DOHH2 (cell line): ENCODE results near the gene C3orf52.

ENCODE experiments used
- EZH2phosphoT487 ChIP-seq: fragments of 200-600 bp; sonication (generic); IDR thresholded peaks from 2 replicates; pipeline ENCODE4 v1.6.1; 2017; ENCODE audit warnings: borderline replicate concordance, mild to moderate bottlenecking, antibody characterized with exemption, low read length, moderate library complexity, mixed read lengths
- TF ChIP-seq, protein P1 (sequence below): fragments of 200-600 bp; sonication (generic); IDR thresholded peaks from one replicate; pipeline ENCODE4 v1.5.1; 2014; ENCODE audit warnings: antibody characterized with exemption, mild to moderate bottlenecking, low read depth, low read length; ENCODE audit not compliant: poor library complexity, severe bottlenecking

DNA sequence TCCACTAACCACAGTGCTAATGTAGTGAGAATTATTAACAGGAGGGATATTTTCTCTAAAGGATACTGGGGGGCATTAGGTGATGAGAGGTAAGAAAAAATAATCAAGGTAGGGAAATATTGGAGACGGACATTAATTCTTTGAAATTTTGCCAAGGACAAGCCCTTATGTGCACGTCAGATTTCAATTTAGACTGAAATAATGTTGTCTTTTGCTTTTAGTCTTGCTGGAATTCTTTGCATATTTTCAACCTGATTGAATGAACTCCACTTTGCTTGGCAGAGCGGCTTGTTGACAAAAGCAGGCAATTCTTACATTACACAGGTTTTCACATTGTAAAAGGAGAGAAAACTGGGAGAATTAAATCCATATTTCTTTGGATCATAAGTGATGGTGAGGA lies 25.0 kb upstream of the C3orf52 start:
- TF ChIP-seq, protein P1, sequence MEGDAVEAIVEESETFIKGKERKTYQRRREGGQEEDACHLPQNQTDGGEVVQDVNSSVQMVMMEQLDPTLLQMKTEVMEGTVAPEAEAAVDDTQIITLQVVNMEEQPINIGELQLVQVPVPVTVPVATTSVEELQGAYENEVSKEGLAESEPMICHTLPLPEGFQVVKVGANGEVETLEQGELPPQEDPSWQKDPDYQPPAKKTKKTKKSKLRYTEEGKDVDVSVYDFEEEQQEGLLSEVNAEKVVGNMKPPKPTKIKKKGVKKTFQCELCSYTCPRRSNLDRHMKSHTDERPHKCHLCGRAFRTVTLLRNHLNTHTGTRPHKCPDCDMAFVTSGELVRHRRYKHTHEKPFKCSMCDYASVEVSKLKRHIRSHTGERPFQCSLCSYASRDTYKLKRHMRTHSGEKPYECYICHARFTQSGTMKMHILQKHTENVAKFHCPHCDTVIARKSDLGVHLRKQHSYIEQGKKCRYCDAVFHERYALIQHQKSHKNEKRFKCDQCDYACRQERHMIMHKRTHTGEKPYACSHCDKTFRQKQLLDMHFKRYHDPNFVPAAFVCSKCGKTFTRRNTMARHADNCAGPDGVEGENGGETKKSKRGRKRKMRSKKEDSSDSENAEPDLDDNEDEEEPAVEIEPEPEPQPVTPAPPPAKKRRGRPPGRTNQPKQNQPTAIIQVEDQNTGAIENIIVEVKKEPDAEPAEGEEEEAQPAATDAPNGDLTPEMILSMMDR, result no peak
- TF ChIP-seq EZH2phosphoT487, result no peak
